ENCODE data around the gene SRPK2. TPM values are rescaled to one million over a fixed set of nuclear protein-coding genes. Genes with fewer than 3 reads are reported as not detected.

Gene SRPK2
- total RNA-seq, 1 donor from 2014 or later, result 45.0 TPM

DNA sequence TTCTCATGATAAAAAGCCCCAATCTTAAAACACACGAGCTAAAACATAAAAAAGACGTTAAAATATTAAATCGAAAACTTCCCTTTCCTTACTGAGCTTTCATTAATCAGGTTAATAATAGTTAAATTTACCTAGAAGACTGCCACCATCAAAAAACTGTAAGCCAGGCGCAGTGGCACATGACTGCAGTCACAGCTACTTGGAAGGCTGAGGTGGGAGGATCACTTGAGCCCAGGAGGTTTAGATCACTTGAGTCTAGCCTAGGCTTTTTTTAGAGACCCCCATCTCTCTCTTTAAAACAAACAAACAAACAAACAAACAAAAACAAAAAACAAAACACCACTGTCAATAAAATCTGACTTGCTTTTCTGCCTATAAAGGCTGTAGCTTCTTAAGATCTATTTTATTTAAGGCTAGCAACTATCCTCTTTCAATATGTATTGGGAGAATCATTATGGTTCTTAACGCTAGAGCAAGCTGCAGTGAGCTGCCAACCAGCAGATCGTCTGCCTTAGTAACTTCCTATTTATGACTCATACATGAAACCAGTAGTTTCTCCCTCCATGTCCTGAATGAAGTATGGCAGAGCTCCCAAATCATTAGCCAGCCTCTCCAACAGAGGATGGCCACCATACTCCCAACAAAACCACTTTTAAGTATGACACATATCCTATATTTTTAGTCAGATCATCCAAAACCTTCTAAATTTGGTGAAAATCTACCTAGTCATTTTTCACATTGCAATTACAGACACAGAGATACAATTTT, 163.7 kb downstream of the SRPK2 start:
- DNase-seq (ENCODE audit: low spot score), result peak; percentile 36

DNA sequence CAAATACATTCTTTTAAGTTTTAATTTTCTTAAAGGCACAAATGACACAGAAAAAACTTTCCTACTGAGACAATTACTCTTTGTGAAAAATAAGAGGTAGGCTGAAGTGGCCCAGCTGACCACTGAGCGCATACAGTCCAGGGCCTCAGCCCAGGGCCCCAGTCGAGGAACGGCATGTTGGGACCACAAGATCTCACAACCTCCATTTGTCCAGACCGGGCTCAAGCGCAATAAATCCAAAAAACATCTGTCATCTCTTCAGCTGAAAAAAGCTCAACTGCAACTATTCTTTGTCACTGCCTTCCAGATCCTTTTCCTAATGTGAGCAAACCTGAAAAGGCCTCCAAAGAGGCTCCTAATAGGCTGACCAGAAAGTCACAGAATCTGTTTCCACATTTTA, 165.8 kb downstream of the SRPK2 start:
- no peak for DNase-seq (ENCODE audit: low spot score)

DNA sequence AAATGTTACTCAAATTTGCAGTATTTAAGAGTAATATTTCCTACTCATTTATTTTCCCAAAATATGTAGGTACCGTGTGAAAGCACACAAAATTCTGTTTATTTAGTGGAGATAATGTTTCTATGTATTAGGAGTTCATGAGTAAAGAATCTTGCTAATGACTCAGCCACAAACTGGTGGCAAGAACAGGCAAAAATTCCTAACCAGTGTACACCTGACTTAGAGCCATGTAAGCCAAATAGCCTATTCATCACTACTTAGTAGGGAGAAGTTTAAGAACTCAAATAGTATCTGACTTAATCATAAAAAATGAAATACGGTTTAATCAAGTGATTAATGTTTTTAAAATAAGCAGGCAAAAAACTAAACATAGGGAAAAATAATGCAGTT, 169.0 kb downstream of the SRPK2 start:
- DNase-seq (ENCODE audit: low spot score), result no peak

DNA sequence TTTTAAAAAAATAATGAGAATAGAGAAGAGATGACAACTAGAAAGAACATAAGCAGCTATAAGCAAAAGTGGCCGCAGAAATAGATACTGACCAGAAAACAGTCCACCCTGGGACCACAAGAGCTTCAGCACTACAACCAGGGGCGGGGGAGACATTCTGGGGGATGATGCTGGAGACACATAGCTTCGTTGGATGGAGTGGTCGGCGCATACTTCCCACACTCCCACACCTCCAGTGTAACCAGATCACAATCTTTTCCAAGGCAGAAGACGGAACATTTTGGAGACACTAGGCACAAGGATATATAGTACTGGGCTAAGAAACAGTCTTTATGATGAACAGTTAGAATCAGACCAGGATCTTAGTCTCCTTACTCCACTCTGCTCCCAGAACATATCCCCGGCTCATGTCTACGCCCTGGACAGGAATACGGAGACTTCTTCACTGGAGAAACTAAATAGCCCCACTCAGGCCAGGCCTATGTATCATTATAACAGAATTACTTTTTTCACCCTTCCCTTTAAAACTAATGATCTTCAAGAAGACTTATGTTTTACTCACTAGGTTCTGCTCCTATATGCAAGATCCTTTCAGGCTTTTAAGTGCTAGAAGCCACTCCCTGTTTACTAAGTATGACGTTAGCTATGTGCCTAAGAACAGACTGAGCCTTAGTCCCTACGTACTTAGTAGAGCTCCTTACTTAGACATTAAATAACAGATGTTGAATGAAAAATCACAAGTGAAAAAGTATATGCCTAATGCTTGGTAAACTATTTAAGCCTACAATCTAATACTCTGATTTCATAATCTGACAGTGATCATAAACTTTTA, 169.6 kb downstream of the SRPK2 start:
- DNase-seq (ENCODE audit: low spot score), result no peak

GRCh38 chr7:105218215-105218614, 170.5 kb downstream of the SRPK2 start:
- peak; percentile 50 for DNase-seq (ENCODE audit: low spot score)

DNA sequence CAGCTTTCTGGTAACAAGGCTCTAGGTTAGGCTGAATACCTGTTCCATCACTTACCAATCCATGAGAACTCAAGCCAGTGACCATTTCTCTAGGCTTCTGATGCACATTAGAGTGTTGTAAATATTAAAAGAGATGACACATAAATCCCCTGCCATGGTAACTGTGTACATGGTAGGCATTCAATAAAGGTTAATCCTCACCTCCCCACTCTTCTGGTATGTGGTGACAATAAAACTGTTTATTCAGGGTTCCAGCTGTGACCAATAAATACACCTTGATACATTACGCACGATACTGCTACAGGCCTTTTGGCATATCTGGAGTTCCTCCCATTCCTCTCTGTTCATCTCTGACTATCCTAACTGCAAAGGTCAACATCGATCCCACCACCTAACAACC, 171.9 kb downstream of the SRPK2 start:
- DNase-seq (ENCODE audit: low spot score), result no peak

- no peak for DNase-seq (ENCODE audit: low spot score)
These were observed 172.9 kb downstream of the SRPK2 start for GRCh38 chr7:105215821-105216220.

DNA sequence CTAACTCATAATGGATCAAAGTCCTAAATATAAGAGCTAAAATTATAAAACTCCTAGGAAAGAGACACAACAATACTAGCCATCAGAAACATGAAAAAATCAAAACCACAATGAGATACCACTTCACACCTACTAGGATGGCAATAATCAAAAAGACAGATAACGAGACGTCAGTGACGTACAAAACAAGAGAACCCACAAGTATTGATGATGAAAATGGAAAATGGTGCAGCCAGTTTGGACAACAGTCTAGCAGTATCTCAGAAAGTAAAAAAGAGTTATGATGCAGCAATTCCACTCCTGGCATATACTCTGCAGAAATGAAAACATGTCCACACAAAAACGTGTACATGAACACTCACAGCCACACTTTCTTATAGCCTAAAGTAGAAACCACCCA, 173.5 kb downstream of the SRPK2 start:
- no peak for DNase-seq (ENCODE audit: low spot score)

GRCh38 chr7:105213611-105214010, 175.1 kb downstream of the SRPK2 start:
- DNase-seq (ENCODE audit: low spot score), result no peak

- DNase-seq (ENCODE audit: low spot score), result no peak
These were observed 176.5 kb downstream of the SRPK2 start for GRCh38 chr7:105212212-105212611.

- peak; percentile 42 for DNase-seq (ENCODE audit: low spot score)
These were observed 178.0 kb downstream of the SRPK2 start for GRCh38 chr7:105210721-105211205.

- no peak for DNase-seq (ENCODE audit: low spot score)
These were observed 178.9 kb downstream of the SRPK2 start for GRCh38 chr7:105209870-105210269.

- DNase-seq (ENCODE audit: low spot score), result no peak
These were observed 179.3 kb downstream of the SRPK2 start for GRCh38 chr7:105209433-105209832.

DNA sequence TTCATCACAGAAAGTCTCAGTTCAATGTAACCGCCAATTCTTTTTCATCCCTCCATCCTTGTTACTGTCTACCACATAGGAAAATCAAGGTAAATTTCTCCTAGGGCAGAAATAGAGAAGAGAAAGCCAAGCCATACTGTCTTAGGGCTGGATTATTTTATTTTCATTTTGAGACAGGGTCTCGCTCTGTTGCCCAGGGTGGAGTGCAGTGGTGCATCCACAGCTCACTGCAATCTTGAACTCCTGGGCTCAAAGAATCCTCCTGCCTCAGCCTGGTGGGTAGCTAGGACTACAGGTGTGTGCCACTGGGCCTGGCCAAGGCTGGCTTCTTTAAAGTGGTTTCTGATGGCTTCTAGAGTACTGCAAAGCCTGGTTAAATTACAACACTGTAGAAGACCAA, 181.7 kb downstream of the SRPK2 start:
- DNase-seq (ENCODE audit: low spot score), result no peak

GRCh38 chr7:105205592-105206237, 183.0 kb downstream of the SRPK2 start:
- no peak for DNase-seq (ENCODE audit: low spot score)

DNA sequence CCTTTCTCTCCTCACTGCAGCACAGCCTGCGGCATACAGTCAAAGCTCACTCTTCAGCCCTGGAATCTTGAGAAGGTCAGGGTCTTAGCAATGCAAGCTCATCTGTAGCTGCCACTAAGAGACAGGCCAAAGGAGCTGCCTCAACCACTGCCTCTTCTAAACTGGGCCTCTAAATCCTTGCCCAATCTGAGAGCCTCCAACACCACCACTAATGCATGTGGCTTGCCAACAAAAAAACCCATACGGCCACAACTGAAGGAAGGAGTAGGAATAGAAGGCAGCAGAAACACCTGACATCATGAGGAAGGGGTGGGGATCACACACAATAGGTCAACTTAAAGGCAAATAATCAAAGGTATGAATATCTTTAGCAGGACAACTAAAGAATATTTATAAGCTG, 183.8 kb downstream of the SRPK2 start:
- DNase-seq (ENCODE audit: low spot score), result no peak

- no peak for DNase-seq (ENCODE audit: low spot score)
These were observed 184.2 kb downstream of the SRPK2 start for GRCh38 chr7:105204520-105204919.

- DNase-seq (ENCODE audit: low spot score), result no peak
These were observed 186.1 kb downstream of the SRPK2 start for GRCh38 chr7:105202616-105203015.

DNA sequence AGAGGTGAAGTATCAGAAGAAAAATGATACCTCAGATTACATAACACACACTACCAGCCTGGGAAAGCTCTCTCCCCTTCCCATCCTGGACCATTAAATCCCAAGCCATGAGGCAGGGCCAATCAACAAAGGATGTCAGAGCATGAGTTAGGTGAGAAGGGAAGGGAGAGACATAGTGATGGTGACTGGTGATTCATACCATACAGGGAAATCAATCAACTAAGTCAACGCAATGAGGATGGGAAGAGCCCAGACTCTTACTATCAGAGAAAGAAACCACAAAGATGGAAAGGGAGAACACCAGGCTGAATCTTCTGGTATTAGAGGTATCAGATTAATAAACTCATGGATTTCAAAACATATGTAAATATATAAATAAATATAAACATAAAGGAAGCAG, 189.3 kb downstream of the SRPK2 start:
- DNase-seq (ENCODE audit: low spot score), result no peak

- no peak for DNase-seq (ENCODE audit: low spot score)
These were observed 190.5 kb downstream of the SRPK2 start for GRCh38 chr7:105198223-105198622.

GRCh38 chr7:105196473-105196872, 192.2 kb downstream of the SRPK2 start:
- no peak for DNase-seq (ENCODE audit: low spot score)

DNA sequence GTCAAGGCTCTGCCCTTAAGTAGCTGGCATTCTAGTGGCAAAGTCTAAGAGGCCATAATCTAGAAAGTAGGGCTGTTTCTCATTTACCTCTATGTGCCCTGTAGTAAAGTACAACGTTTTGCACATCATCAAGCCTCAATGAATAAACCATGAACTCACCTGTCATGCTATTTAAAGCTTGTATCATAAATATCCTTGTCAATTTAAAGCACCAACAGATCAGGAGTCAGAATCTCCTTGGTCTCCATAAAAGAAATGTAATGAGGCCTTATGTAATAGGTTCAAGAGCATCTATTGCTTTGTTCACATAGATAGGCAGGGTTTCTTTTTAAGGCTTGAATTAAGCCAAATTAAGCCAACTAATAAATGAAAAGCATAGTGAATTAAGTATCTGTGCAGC, 192.8 kb downstream of the SRPK2 start:
- DNase-seq (ENCODE audit: low spot score), result no peak

Measured in mucosa of gallbladder (tissue), 1 donor.